Activated T-helper 2 cell treated with anti-CD3 and anti-CD28 coated beads, Interferon-gamma antibody, Interleukin-2, Interleukin-4, amounts not matched to agents 10 μg/mL and 5 μg/mL and 100 μg/mL, durations not matched to agents 14 hours and 24 hours and 36 hours (primary cell): Measurements from ENCODE around the gene CENPL. TPM values are rescaled to one million over a fixed set of nuclear protein-coding genes. Genes with fewer than 3 reads are reported as not detected.
"Not testable (repeated sequence)": the region's sequence is repeated elsewhere in the genome, so short reads cannot be mapped to it uniquely, and the experiment has no call there.

Experiments
- DNase-seq: peaks from one replicate; pipeline ENCODE4 v3.0.0; 2021; ENCODE audit warnings: low spot score
- H3K27ac Mint-ChIP-seq: one replicate; pipeline ENCODE4 v1.8.0; 2021; ENCODE audit warnings: mixed read lengths
- H3K27me3 Mint-ChIP-seq: one replicate; pipeline ENCODE4 v1.8.0; 2021; ENCODE audit warnings: low read depth, mixed read lengths
- H3K36me3 Mint-ChIP-seq: one replicate; pipeline ENCODE4 v1.8.0; 2021; ENCODE audit warnings: low read depth, mixed read lengths
- H3K4me1 Mint-ChIP-seq: one replicate; pipeline ENCODE4 v1.8.0; 2021; ENCODE audit warnings: low read depth, mixed read lengths
- H3K4me3 Mint-ChIP-seq: one replicate; pipeline ENCODE4 v1.8.0; 2021; ENCODE audit warnings: low read depth, mild to moderate bottlenecking, moderate library complexity, mixed read lengths
- H3K9me3 Mint-ChIP-seq: one replicate; pipeline ENCODE4 v1.8.0; 2021; ENCODE audit warnings: mixed read lengths
- intact Hi-C: fragments of 100-400 bp; cut with micrococcal nuclease; formaldehyde crosslinking; loops from one replicate; pipeline ENCODE4 v1.15.1; 2023
- total RNA-seq: library from RNA; stranded (reverse); gene quantifications from 2 replicates; pipeline ENCODE4 v1.2.3, GENCODE V29; 2022

Gene CENPL
- total RNA-seq, 1 donor from 2014 or later: 26.2 TPM

DNA sequence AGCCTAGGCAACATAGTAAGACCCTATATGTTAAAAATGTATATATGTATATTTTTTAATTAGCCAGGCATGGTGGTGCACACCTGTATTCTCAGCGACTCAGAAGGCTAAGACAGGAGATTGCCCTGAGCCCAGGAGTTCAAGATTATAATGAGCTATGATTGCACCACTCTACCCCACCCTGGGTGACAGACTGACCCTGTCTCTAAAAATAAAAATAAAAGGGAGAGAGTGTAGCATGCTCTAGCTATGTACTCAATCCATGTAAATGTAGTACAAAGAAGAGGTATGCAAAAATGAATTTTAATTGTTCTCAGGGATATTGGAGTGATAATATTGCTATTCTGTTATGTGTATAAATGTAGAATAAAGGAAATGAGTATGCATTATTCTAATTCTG, 53.1 kb downstream of the CENPL start:
- Mint-ChIP-seq H3K27ac (no peak overlapping the region), H3K4me3 (no peak overlapping the region), H3K27me3 (no peaks in the 10 kb centered on the region), H3K4me1 (peaks cover 8% of the 10 kb centered on the region), H3K9me3 (no peaks in the 10 kb centered on the region), H3K36me3 (peaks cover 29% of the 10 kb centered on the region)
- intact Hi-C loops: no loop called here
- DNase-seq: no peak

DNA sequence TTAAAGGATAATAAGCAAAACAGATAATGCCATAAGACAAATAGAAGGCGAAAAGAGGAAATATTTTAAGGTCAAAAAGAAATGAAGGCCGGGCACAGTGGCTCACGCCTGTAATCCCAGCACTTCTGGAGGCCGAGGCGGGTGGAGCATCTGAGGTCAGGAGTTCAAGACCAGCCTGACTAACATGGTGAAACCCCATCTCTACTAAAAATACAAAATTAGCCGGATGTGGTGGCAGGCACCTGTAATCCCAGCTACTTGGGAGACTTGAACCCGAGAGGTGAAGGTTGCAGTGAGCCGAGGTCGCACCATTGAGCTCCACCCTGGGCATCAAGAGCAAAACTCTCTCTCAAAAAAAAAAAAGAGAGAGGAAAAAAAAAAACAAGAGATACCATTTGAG, 54.4 kb downstream of the CENPL start:
- H3K36me3 Mint-ChIP-seq: peaks cover 22% of the 10 kb centered on the region
- H3K27ac Mint-ChIP-seq: peak overlapping the region; percentile 34
- H3K27me3 Mint-ChIP-seq, DNase-seq, intact Hi-C loops, H3K4me3 Mint-ChIP-seq, H3K4me1 Mint-ChIP-seq, H3K9me3 Mint-ChIP-seq: not testable (repeated sequence)

DNA sequence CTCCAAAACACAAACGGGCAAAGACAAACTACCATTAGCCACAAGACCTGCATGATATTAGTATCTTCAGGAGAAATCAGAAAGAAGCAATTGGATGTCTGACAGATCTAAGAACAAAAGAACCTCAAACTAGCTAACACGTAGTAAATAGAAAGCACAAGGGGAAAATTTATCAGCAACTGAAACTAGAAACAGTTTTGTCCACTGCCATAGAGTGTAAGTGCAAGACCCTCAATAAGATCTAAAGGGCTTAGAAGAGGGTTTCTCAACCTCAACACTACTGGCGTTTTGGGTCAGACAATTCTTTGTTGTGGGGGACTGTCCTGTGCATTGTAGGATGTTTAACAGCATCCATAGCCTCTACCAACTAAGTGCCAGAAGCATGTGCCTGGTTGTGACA, 55.9 kb downstream of the CENPL start:
- Mint-ChIP-seq H3K4me1 (peaks cover 8% of the 10 kb centered on the region), H3K27me3 (no peaks in the 10 kb centered on the region), H3K36me3 (peaks cover 27% of the 10 kb centered on the region), H3K27ac (no peak overlapping the region), H3K9me3 (peaks cover 8% of the 10 kb centered on the region), H3K4me3 (no peak overlapping the region)
- DNase-seq: no peak
- intact Hi-C loops: no loop called here

DNA sequence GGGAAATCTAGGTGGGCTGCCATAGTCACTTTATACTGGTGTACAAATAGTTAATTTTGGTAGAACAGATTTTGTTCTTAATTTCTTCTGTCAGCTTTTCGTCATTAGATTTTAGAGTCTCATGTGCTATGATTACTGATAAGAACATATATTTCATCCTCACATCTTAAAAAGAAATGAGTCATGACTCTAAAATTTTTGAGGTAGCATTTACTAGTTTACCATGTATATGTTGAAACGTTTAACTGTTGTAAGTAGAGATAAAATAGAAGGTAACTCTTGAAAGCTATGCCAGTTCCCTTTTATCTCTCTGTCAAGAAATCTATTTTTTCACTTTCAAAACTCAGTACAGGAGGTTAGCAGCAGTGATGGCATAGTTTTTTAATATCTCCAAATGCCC, 56.5 kb downstream of the CENPL start:
- intact Hi-C loops: no loop called here
- Mint-ChIP-seq H3K36me3 (peaks cover 32% of the 10 kb centered on the region), H3K4me1 (peaks cover 8% of the 10 kb centered on the region), H3K9me3 (peaks cover 14% of the 10 kb centered on the region), H3K27me3 (no peaks in the 10 kb centered on the region), H3K27ac (no peak overlapping the region), H3K4me3 (no peak overlapping the region)
- no peak for DNase-seq

DNA sequence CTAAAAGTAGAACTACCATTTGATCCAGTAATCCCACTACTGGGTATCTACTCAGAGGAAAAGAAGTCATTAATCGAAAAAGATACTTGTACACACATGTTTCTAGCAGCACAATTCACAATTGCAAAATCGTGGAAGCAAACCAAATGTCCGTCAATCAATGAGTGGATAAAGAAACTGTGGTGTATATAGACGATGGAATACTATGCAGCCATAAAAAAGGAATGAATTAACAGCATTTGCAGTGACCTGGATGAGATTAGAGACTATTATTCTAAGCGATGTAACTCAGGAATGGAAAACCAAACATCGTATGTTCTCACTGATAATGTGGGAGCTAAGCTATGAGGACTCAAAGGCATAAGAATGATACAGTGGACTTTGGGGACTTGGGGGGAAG, 60.4 kb downstream of the CENPL start:
- H3K4me3 Mint-ChIP-seq, DNase-seq, H3K27me3 Mint-ChIP-seq, H3K4me1 Mint-ChIP-seq, H3K27ac Mint-ChIP-seq, intact Hi-C loops: not testable (repeated sequence)
- Mint-ChIP-seq H3K9me3 (peaks cover 50% of the 10 kb centered on the region), H3K36me3 (peaks cover 61% of the 10 kb centered on the region)

DNA sequence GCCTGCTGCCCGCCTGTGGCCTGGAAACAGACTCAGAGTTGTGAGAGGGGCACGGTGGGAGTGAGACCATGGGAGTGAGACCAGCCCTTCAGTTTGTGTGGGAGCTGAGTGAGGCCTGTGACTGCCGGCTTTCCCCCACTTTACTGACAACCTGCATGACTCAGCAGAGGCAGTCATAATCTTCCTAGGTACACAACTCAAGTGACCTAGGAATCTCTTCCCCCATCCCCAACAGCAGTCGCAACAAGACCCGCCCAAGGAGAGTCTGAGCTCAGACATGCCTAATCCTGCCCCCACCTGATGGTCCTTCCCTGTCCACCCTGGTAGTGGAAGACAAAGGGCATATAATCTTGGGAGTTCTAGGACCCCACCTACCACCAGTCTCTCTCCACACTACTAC, 65.7 kb downstream of the CENPL start:
- peaks cover 5% of the 10 kb centered on the region for H3K4me1 Mint-ChIP-seq
- no peak overlapping the region for H3K27ac Mint-ChIP-seq
- H3K4me3 Mint-ChIP-seq: no peak overlapping the region
- DNase-seq: no peak
- no peaks in the 10 kb centered on the region for H3K27me3 Mint-ChIP-seq
- H3K36me3 Mint-ChIP-seq: peaks cover 81% of the 10 kb centered on the region
- intact Hi-C loops: no loop called here
- peaks cover 47% of the 10 kb centered on the region for H3K9me3 Mint-ChIP-seq

DNA sequence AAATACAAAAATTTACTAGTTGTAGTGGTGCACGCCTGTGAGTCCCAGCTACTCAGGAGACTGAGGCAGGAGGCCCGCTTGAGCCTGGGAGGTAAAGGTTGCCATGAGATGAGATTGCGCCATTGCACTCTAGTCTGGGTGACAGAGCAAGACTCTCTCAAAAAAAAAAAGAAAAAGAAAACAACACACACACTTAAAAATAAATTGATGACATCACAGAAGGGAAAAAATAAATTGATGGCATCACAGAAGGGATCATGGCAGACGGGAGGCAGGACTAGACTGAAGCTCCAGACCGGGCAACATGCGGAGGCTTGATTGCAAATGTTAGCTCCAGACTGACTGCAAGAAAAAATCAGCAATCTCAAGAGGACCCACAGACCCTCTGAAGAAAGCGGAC, 66.6 kb downstream of the CENPL start:
- Mint-ChIP-seq H3K4me3 (no peak overlapping the region), H3K36me3 (peaks cover 79% of the 10 kb centered on the region), H3K27me3 (no peaks in the 10 kb centered on the region), H3K9me3 (peaks cover 39% of the 10 kb centered on the region), H3K4me1 (peaks cover 5% of the 10 kb centered on the region), H3K27ac (no peak overlapping the region)
- intact Hi-C loops: no loop called here
- no peak for DNase-seq

DNA sequence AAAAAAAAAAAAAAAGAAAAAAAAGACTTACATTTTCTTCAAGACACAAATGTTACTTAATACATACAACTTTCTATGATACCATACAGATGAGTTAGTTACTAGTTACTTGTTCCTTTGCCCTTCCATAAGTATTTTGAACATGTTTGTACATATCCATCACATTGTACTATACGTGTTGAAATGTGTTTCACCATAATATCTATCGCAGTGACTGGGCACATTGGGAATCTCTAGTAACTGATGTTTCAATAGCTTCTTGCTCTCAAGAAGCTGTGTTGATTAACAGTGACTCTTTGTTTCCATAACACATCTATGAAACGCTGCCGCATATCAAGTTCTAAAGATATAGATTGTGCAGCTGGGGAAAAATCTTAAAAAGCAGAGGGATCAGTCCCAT, 67.0 kb downstream of the CENPL start:
- intact Hi-C loops: no loop called here
- H3K27me3 Mint-ChIP-seq: no peaks in the 10 kb centered on the region
- H3K27ac Mint-ChIP-seq: no peak overlapping the region
- peaks cover 34% of the 10 kb centered on the region for H3K9me3 Mint-ChIP-seq
- no peak overlapping the region for H3K4me3 Mint-ChIP-seq
- peaks cover 77% of the 10 kb centered on the region for H3K36me3 Mint-ChIP-seq
- peaks cover 5% of the 10 kb centered on the region for H3K4me1 Mint-ChIP-seq
- no peak for DNase-seq

DNA sequence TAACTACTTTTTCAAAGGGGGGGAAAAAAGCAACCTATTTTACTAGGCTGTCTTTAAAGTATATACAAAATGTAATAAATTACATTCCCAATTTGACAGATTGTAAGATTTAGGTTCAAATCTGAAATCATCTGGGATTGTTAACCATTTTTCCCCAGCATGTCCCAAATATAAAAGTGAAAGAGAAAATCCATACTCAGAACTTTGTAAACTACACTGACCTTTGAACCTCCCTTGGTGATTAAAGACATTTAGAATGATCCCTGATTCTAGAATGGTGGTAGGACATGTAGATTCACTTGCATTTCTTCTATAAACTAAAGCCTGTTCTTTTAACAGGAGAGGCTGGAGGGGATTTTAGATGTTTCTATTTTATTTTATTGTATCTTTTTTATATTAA, 70.9 kb downstream of the CENPL start:
- Mint-ChIP-seq H3K9me3 (no peaks in the 10 kb centered on the region), H3K27me3 (no peaks in the 10 kb centered on the region), H3K4me1 (no peaks in the 10 kb centered on the region), H3K36me3 (peaks cover 56% of the 10 kb centered on the region), H3K27ac (no peak overlapping the region), H3K4me3 (no peak overlapping the region)
- no peak for DNase-seq
- intact Hi-C loops: no loop called here

Other genes with a start within 250 kb of the CENPL start
- not detected in 2 replicates for gene SLC9C2, start 221.8 kb downstream of the CENPL start, total RNA-seq
- gene TEX50, start 189.5 kb downstream of the CENPL start, total RNA-seq: not detected in 2 replicates
- not detected in 2 replicates for gene ANKRD45, start 155.0 kb downstream of the CENPL start, total RNA-seq
- 15.4 and 17.6 TPM in 2 replicates for gene KLHL20, start 109.9 kb downstream of the CENPL start, total RNA-seq
- 49.7 and 49.9 TPM in 2 replicates for gene DARS2, start 210 bp downstream of the CENPL start, total RNA-seq
- gene GAS5, start 43.1 kb upstream of the CENPL start, total RNA-seq: 650 and 661 TPM in 2 replicates
- 8.7 and 8.8 TPM in 2 replicates for gene ZBTB37, start 43.5 kb upstream of the CENPL start, total RNA-seq
- gene SERPINC1, start 92.4 kb upstream of the CENPL start, total RNA-seq: 0.16 TPM in 1 of 2 replicates, not detected in the other
- 30.4 and 33.5 TPM in 2 replicates for gene RC3H1, start 197.5 kb upstream of the CENPL start, total RNA-seq